SK-N-MC (cell line): ENCODE measurements around the gene BTNL8.

ENCODE experiments used
- EZH2 ChIP-seq: fragments of 200-600 bp; sonication (generic); IDR thresholded peaks from one replicate; pipeline ENCODE4 v1.6.1; 2017; ENCODE audit warnings: antibody characterized with exemption
- POLR2AphosphoS5 ChIP-seq: IDR thresholded peaks from 2 replicates; pipeline ENCODE4 v1.6.1; 2012; ENCODE audit warnings: mild to moderate bottlenecking, low read depth, low read length, borderline replicate concordance

DNA sequence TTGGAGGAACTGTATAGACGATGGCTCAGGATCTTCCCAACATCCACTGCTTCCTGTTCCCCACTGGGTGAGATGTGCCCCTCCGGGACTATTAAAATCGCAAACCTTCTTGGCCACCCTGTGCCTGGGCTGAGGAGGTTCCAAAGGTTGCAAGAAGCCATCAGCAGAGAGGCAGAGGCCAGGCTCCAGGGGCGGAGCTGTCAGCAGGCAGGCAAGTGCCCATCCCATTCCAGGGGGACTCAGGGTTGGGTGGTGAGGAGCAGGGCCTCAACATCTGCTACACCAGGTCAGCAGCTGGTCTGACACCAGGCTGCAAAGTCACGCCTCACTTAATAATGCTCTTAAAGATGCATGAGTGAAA lies 91.9 kb downstream of the BTNL8 start:
- TF ChIP-seq POLR2AphosphoS5 (no peak), EZH2 (no peak)
